Hematopoietic multipotent progenitor cell treated with erythropoietin and hydrocortisone succinate and interleukin-3 and kit ligand, for 17 days (in vitro differentiated cells): ENCODE results near the gene THY1.

Source experiments
- DNase-seq: peaks from one replicate; pipeline ENCODE4 v3.0.0-alpha.2; 2015; ENCODE audit warnings: low spot score

Gene THY1

GRCh38 chr11:119369132-119369925, 53.6 kb downstream of the THY1 start:
- DNase-seq = no peak

- DNase-seq = peak; percentile 83
Observed at GRCh38 chr11:119368121-119369034, 54.6 kb downstream of the THY1 start.

GRCh38 chr11:119367661-119368120, 55.3 kb downstream of the THY1 start:
- no peak for DNase-seq
